HUES64 (cell line): ENCODE measurements around the gene PYGO1.
"Not testable (repeated sequence)": the region's sequence is repeated elsewhere in the genome, so short reads cannot be mapped to it uniquely, and the experiment has no call there.

Experiments
- H3K27ac ChIP-seq: 2 replicates; pipeline ENCODE4 v1.7.0; 2013; ENCODE audit warnings: low read depth, low read length, inconsistent platforms
- H3K27me3 ChIP-seq: 2 replicates; pipeline ENCODE4 v1.6.1; 2013; ENCODE audit warnings: mild to moderate bottlenecking, low read length; ENCODE audit not compliant: insufficient read depth
- H3K36me3 ChIP-seq: 2 replicates; pipeline ENCODE4 v1.6.1; 2013; ENCODE audit warnings: mild to moderate bottlenecking, low read length; ENCODE audit not compliant: insufficient read depth
- H3K4me1 ChIP-seq: 2 replicates; pipeline ENCODE4 v1.6.1; 2013; ENCODE audit warnings: mild to moderate bottlenecking, low read length, moderate library complexity; ENCODE audit not compliant: insufficient read depth
- H3K4me3 ChIP-seq: 2 replicates; pipeline ENCODE4 v1.5.1; 2013; ENCODE audit warnings: mild to moderate bottlenecking, low read length, moderate library complexity
- H3K9ac ChIP-seq: 2 replicates; pipeline ENCODE4 v1.6.1; 2013; ENCODE audit warnings: mild to moderate bottlenecking, low read depth, low read length
- H3K9me3 ChIP-seq: 2 replicates; pipeline ENCODE4 v1.6.1; 2013; ENCODE audit warnings: low read depth, low read length; ENCODE audit not compliant: insufficient read depth
- WGBS: fragments of 150-250, 120-280 bp; methylation state at CpG from one replicate; pipeline ENCODE4 v1.1.7; 2013; ENCODE audit warnings: missing lambda C conversion rate; 5-methylcytosine and 5-hydroxymethylcytosine counted together

The PYGO1 gene

DNA sequence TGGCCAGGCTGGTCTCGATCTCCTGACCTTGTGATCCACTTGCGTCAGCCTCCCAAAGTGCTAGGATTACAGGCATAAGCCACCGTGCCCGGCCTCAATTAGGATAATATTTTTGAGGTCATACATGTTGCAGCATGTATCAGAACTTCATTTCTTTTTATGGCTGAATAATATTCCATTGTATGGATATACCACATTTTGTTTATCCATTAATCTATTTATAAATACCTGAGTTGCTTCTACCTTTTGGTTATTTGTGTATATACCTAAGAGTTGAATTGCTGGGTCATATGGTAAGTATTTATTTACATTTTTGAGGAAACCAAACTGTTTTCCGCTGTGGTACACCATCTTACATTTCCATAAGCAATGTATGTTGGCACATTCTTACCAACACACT lies 18.1 kb upstream of the PYGO1 start:
- peaks cover 9% of the 10 kb centered on the region; the same call in 1 of the 2 replicates for H3K9me3 ChIP-seq
- WGBS: 92% methylated on average over 4 of the region's 5 CpGs
- no peaks in the 10 kb centered on the region for H3K4me1 ChIP-seq
- no peak overlapping the region for H3K4me3 ChIP-seq
- no peak overlapping the region for H3K27ac ChIP-seq
- peaks cover 13% of the 10 kb centered on the region; the same call in 1 of the 2 replicates for H3K36me3 ChIP-seq
- no peak overlapping the region for H3K9ac ChIP-seq
- H3K27me3 ChIP-seq: no peaks in the 10 kb centered on the region

GRCh38 chr15:55601374-55601773 lies 13.2 kb upstream of the PYGO1 start:
- Histone ChIP-seq H3K4me3 (no peak overlapping the region), H3K9me3 (peaks cover 2% of the 10 kb centered on the region; the same call in 1 of the 2 replicates), H3K27me3 (no peaks in the 10 kb centered on the region), H3K27ac (no peak overlapping the region), H3K36me3 (no peaks in the 10 kb centered on the region), H3K4me1 (no peaks in the 10 kb centered on the region), H3K9ac (no peak overlapping the region)
- 92% methylated on average over 5 of the region's 5 CpGs for WGBS

DNA sequence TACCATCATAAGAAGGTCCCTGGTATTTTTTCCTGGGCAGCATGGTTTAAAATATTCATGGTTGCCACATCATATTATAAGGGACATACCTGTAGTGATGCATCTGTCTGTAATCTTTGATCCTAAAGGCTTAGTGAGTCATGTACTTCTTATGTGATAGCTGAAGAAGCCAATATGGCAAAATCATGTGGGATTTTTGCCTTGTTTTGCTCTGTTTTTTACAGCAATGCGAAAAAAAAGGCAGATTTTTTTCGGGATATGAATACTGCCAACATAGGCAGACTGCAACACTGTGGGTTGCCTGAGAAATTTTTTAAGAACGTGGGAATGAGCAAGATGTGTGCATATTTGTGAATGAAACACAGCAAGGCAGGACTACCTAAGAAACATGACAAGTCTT lies 11.3 kb upstream of the PYGO1 start:
- 93% methylated on average over 3 of the region's 3 CpGs for WGBS
- no peaks in the 10 kb centered on the region for H3K4me1 ChIP-seq
- no peaks in the 10 kb centered on the region for H3K27me3 ChIP-seq
- no peak overlapping the region for H3K27ac ChIP-seq
- no peak overlapping the region for H3K9ac ChIP-seq
- H3K36me3 ChIP-seq: no peaks in the 10 kb centered on the region
- H3K9me3 ChIP-seq: no peaks in the 10 kb centered on the region
- H3K4me3 ChIP-seq: no peak overlapping the region

DNA sequence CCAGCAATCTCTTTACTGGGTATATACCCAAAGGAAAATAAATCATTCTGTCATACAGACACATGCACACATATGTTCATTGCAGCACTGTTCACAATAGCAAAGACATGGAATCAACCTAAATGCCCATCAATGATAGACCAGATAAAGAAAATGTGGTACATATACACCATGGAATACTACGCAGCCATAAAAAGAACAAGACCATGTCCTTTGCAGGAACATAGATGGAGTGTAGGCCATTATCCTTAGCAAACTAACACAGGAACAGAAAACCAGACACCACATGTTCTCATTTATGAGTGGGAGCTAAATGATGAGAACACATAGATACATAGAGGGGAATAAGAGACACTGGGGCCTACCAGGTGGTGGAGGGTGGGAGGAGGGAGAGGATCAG lies 4.9 kb upstream of the PYGO1 start:
- H3K27ac ChIP-seq, H3K36me3 ChIP-seq, H3K9ac ChIP-seq, H3K4me1 ChIP-seq, H3K4me3 ChIP-seq, H3K9me3 ChIP-seq: not testable (repeated sequence)
- no CpG with 5 or more reads among the region's 1 CpG for WGBS
- H3K27me3 ChIP-seq: peaks cover 26% of the 10 kb centered on the region

- no peak overlapping the region for H3K9ac ChIP-seq
- WGBS: 96% methylated on average over 3 of the region's 3 CpGs
- no peaks in the 10 kb centered on the region; the same call in 1 of the 2 replicates for H3K4me1 ChIP-seq
- H3K27me3 ChIP-seq: peaks cover 47% of the 10 kb centered on the region
- no peak overlapping the region for H3K4me3 ChIP-seq
- H3K27ac ChIP-seq: no peak overlapping the region
- H3K36me3 ChIP-seq: no peaks in the 10 kb centered on the region
- H3K9me3 ChIP-seq: 0 out of 2 replicates have a peak, but pooled peaks cover 5% of the 10 kb centered on the region
Observed at GRCh38 chr15:55590788-55591187, 2.6 kb upstream of the PYGO1 start.

DNA sequence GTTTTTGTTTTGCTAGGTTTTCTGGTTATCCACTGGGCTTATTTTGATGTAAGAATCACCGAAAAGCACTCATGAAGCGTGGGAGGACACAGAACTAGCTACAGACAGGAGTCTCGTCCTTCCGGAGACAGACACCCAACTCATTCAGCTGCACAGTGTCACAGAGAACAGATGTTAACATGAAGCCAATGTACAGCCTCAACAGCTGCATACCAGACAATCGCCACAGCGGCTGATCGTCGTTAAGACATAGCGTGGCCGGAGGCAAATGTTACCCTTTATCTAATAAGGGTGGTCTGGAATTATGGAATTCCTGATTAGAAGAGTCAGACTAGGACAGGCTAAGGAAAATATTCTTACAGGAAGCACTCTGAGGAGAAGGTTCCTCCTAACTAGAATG lies 1.1 kb upstream of the PYGO1 start:
- Histone ChIP-seq H3K9me3 (0 out of 2 replicates have a peak, but pooled peaks cover 5% of the 10 kb centered on the region), H3K36me3 (no peaks in the 10 kb centered on the region), H3K4me1 (no peaks in the 10 kb centered on the region; the same call in 1 of the 2 replicates), H3K27ac (no peak overlapping the region), H3K4me3 (peak overlapping the region; percentile 70), H3K27me3 (peaks cover 62% of the 10 kb centered on the region), H3K9ac (no peak overlapping the region)
- WGBS: 94% methylated on average over 10 of the region's 10 CpGs

- H3K9me3 ChIP-seq: 0 out of 2 replicates have a peak, but pooled peaks cover 5% of the 10 kb centered on the region
- H3K9ac ChIP-seq: peak overlapping the region; percentile 79
- WGBS: 5% methylated on average over 19 of the region's 19 CpGs
- H3K4me1 ChIP-seq: no peaks in the 10 kb centered on the region; the same call in 1 of the 2 replicates
- H3K36me3 ChIP-seq: no peaks in the 10 kb centered on the region
- peak overlapping the region; percentile 70 for H3K4me3 ChIP-seq
- H3K27me3 ChIP-seq: peaks cover 65% of the 10 kb centered on the region
- no peak overlapping the region for H3K27ac ChIP-seq
Observed at GRCh38 chr15:55588815-55589115, 620 bp upstream of the PYGO1 start.

DNA sequence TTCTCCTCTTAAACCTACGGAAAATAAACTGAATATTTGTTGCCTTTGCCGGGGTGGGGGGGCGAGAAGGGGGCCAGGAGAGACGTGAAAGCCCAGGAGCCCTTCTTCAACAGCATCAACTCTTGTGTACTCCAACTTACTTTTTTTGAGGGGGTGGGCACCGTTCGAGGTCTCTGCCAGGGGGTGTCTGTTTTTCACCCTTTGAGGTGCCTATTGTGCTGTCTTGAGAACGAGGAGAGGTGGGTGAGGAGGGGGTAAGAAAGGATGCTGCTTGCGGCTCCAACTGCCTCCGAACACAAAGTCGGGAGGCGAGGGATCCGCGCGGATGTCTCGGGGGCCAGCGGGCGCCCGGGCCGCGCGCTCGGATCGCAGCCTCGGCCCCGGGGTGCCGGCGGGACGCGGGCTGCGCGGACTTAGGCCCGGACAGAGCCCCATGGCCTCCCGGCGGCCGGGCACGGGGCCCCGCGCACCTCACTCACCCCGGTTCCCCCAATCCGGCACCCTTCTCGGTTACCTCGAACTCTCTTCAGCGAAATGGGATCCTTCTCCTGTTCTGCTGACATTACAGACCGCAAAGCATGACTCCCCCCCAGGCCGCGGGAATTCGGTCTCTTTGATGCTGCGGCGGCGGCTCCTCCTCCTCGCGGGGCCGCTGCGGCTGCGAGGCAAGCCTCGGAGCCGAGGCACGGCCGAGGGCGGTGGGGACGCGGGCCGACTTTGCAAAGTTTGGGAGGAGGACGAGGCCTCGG lies 650 bp downstream of the PYGO1 start:
- no peaks in the 10 kb centered on the region; the same call in 1 of the 2 replicates for H3K4me1 ChIP-seq
- H3K9ac ChIP-seq: peak overlapping the region; percentile 64
- peak overlapping the region; percentile 70 for H3K4me3 ChIP-seq
- 6% methylated on average over 65 of the region's 65 CpGs for WGBS
- no peak overlapping the region for H3K27ac ChIP-seq
- H3K36me3 ChIP-seq: no peaks in the 10 kb centered on the region
- 0 out of 2 replicates have a peak, but pooled peaks cover 5% of the 10 kb centered on the region for H3K9me3 ChIP-seq
- H3K27me3 ChIP-seq: peaks cover 67% of the 10 kb centered on the region

DNA sequence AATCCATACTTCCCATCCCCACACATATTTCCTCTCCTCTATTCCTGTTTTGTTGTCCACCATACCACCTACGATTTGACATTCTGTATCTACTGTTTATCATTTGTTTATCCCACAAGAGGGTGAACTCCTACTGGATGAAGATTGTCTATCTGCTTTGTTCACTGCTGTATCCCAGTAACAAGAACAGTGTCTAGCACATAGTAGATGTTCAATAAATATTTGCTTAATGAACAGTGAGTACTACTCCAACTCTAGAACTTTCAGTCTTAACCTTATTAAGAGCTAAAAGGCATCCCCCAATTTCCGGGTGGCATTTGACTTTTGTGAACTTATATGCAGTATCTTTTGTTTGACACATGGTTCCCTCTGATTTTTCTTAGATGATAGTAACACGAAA lies 1.3 kb downstream of the PYGO1 start:
- H3K27me3 ChIP-seq: peaks cover 67% of the 10 kb centered on the region
- 0 out of 2 replicates have a peak, but pooled peaks cover 5% of the 10 kb centered on the region for H3K9me3 ChIP-seq
- H3K36me3 ChIP-seq: no peaks in the 10 kb centered on the region
- H3K4me1 ChIP-seq: no peaks in the 10 kb centered on the region; the same call in 1 of the 2 replicates
- no peak overlapping the region for H3K9ac ChIP-seq
- no peak overlapping the region for H3K27ac ChIP-seq
- WGBS: 88% methylated on average over 3 of the region's 3 CpGs
- peak overlapping the region; percentile 70; the same call in 1 of the 2 replicates for H3K4me3 ChIP-seq

DNA sequence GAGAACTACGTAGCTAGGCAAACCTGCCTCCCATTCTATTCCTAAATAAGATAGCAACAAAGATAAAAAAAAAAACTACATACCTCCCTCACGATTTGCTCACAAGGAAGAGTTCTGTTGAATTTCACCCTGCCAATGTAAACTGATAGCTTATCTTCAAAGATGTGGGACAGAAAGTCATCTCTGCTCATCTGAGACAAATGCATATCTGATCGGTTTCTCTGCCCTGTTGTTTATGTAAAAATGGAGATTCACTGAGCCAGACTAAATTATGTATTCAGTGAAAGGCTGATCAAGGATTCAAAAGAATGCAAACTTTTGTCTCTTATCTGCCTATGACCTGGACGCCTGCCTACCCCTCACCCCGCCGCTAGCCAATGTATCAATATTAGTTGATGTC lies 11.2 kb downstream of the PYGO1 start:
- Histone ChIP-seq H3K4me1 (no peaks in the 10 kb centered on the region), H3K36me3 (no peaks in the 10 kb centered on the region), H3K27me3 (no peaks in the 10 kb centered on the region), H3K9me3 (no peaks in the 10 kb centered on the region), H3K27ac (no peak overlapping the region), H3K9ac (no peak overlapping the region), H3K4me3 (no peak overlapping the region)
- WGBS: 84% methylated on average over 6 of the region's 6 CpGs

DNA sequence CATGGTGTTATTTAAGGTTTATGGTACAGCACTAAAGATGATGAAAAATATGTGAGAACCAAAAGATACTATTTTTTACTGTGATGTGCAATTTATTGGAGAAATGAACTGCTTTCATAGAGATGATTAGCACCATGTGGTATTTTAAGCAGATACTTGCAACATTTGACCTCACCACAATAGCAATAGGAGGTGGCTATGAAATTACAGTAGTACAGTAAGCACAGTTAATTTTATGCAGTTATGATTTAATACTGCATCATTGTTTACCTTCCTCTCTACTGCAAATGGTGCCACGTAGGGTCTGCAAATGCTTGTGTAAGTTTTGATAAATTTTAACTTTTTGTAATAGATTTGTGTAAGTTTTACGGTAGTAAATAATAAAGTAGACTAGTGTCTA lies 14.0 kb downstream of the PYGO1 start:
- H3K36me3 ChIP-seq: no peaks in the 10 kb centered on the region
- H3K27ac ChIP-seq: no peak overlapping the region
- H3K4me3 ChIP-seq: no peak overlapping the region
- H3K4me1 ChIP-seq: no peaks in the 10 kb centered on the region
- no peak overlapping the region for H3K9ac ChIP-seq
- peaks cover 7% of the 10 kb centered on the region for H3K9me3 ChIP-seq
- no peaks in the 10 kb centered on the region for H3K27me3 ChIP-seq
- 91% methylated on average over 2 of the region's 2 CpGs for WGBS
